ENCODE data around the gene SLC19A1.

DNA sequence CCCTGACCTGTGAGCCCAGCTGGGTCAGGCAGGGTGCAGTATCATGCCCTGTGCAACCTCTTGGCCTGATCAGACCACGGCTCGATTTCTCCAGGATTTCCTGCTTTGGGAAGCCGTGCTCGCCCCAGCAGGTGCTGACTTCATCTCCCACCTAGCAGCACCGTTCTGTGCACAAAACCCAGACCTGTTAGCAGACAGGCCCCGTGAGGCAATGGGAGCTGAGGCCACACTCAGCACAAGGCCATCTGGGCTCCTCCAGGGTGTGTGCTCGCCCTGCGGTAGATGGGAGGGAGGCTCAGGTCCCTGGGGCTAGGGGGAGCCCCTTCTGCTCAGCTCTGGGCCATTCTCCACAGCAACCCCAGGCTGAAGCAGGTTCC is 29.6 kb downstream of the SLC19A1 start:
- TF ChIP-seq, protein P1, sequence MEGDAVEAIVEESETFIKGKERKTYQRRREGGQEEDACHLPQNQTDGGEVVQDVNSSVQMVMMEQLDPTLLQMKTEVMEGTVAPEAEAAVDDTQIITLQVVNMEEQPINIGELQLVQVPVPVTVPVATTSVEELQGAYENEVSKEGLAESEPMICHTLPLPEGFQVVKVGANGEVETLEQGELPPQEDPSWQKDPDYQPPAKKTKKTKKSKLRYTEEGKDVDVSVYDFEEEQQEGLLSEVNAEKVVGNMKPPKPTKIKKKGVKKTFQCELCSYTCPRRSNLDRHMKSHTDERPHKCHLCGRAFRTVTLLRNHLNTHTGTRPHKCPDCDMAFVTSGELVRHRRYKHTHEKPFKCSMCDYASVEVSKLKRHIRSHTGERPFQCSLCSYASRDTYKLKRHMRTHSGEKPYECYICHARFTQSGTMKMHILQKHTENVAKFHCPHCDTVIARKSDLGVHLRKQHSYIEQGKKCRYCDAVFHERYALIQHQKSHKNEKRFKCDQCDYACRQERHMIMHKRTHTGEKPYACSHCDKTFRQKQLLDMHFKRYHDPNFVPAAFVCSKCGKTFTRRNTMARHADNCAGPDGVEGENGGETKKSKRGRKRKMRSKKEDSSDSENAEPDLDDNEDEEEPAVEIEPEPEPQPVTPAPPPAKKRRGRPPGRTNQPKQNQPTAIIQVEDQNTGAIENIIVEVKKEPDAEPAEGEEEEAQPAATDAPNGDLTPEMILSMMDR (conservative IDR thresholded peaks at IDR 0.05), result no peak
- no peak for TF ChIP-seq EZH2 (IDR thresholded peaks at IDR 0.05; ENCODE audit: low read depth)

All from PC-9 (cell line).